GM21447 (cell line): ENCODE results near the gene H2AZ1.
A peak's percentile ranks its signal among the peaks of the same experiment; 100 is the strongest.

Experiments used
- ATAC-seq: cut with Tn5 transposase; IDR thresholded peaks from one replicate; pipeline ENCODE4 v1.9.1; 2021; ENCODE audit not compliant: unreplicated experiment

The H2AZ1 gene

DNA sequence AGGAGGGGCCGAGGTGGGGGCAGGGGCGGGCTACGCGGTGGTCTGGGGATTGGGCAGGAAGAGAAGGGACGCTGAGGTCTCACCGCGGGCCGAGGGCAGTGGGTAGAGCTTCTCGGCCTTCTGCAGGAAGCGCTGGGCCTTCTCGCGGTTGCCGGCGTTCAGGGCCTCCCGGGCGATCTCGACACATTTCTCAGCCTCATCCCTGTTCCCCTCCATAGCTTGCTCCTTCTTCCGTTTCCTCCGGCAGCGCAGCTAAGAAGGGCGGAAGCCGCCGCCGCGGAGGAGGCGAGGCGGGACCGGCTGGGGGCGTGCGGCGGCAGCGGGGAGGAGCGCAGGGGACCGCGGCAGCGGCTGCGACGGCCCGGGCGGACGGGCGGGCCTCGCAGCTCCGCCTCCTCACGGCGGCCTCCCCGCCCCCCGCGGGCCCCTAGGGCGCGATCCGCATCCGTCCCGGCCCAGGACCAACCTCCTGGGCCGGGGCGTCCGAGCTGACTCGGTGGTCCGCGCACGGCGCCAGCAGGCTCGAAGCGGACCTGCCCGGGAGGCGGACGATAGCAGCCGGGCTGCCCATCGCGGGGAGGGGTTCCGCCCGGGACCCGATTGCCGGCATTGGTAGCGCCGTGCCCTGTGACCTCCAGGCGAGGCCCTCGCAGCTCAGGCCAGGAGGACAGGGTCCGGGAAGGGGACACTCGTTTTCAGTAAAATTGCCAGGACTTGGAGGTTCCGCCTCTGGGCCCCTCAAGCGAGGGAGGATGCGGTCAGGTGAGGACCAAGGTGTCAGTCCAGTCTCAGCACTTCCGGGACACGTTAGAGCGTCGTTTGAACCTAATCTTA, 3.5 kb downstream of the H2AZ1 start, which contains the start of gene DNAJB14:
Gene DNAJB14 (minus strand): TSS at position 263 of the 834 bp plus-strand sequence. CDS start 47 bp downstream, at position 216.
- ATAC-seq, result peak; percentile 32

DNA sequence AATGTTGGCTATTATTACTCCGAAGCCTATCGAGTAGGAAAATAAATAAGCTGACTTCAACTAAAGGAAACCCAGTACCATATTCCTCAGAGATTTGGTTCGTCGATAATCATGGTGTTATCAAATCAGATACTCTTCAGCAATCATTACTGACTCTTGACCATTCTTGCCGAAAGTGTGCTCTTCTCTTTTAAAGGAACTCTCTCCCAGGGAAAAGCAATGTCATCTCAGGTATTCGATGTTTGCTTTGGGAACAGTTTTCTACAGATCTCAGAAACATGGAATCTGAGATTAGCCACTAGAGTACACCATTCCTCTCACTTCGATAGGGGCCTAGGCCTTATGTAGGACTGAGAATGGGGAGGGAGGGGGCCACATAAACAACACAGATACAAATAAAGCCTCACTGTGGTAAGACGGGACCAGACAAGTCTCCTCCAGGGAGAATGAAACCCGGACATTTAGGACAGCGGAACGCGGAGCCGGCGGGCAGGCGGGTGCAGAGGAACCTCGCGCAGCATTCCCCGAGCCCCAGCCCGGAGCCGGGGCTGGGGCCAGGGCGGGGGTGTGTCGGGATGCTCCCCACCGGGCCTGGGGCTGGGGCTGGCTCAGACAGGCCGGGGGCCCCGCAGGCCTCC, 4.2 kb downstream of the H2AZ1 start:
- ATAC-seq, result peak; percentile 3

DNA sequence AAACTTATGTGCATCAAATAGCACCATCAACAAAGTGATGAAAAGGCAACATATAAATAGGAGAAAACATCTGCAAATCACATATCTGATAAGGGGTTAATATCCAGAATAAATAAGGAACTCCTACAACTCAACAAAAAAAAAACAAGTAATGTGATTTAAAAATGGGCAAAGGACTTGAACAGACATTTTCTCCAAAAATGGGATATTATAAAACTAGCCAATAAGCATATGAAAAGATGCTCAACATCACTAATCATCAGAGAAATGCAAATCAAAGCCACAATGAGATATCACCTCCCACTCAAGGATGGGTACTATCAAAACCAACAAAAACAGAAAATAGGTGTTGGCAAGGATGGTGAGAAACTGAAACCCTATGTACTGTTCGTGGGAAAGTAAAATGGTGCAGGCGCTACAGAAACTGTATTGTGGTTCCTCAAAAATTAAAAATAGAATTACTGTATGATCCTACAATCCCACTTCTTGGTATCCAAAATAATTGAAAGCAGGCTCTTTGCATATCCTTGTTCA, 6.1 kb downstream of the H2AZ1 start:
- no peak for ATAC-seq

DNA sequence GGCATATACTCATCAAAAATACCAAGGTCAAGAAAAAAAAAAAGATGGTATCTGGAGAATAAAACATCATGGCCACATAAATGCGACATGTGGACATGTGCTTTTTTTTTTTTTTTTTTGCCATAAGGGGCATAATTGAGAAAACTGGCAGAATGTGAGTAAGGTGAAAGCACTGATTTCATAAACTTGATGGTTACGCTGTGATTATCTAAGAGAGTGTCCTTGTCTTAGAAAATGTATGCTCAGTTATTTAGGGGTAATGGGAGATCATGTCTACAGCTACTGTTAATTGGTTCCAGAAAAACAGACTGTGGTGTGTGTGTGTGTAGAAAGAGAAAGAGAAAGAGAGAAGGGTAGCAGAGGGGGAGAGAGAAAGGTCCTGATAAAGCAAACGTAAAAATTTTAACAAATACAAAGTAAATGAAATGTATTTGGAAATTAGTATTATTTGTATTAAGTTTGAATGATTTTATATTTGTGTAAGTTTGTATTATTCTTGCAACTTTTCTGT, 11.8 kb downstream of the H2AZ1 start:
- ATAC-seq, result no peak

DNA sequence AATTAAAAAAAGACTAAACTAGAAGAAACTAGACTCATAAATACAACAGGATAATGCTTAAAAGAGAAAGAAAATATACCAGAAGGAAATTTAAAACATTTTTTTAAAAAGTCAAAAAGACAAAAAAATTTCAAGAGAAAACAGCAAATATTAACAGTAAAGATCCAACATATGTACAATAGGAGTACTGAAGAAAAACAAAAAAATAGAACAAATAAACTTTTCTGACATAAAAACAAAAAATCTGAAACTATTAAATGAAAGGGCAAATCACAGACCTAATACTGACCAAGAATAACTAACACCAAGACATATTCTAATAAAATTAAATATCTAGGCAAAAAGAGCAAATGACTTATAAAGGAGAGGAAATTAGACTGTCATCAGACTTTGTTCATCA, 15.2 kb downstream of the H2AZ1 start:
- no peak for ATAC-seq

DNA sequence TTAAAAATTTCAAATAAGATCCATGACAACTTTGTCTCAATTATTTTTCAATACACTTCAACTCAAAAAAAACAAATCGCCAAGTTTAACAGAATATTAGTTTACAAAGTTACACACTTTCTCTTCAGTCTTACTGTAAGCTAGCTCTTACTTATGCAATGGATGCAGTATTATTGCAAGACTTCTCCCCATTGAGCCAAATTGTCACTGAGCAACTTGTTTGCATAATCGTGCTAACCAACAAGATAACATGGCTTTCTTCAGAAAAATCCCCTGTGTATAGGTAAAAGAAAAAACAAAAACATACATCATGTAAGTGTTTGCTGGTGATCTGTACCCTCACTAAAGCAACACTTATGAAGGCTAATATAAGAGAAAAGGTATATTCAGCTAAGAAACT, 22.5 kb downstream of the H2AZ1 start:
- ATAC-seq, result no peak

DNA sequence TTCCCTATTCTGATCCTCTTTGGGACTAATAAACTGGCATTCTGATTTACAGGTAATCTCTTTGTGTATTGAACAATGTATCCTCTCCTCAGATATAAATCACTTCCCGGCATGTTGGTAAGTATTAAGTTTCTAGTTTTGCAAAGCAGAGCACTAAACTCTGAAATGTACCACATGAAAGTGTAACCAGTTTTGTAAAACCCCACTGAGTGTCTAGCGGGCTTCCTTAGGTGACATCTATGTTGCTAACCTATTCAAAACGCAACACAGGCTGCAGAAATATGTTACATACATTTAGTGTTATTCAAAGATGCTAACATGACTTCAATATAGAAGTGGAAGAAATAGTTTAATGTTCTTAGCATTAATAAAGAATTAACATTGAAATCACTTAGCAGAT, 28.9 kb downstream of the H2AZ1 start:
- no peak for ATAC-seq

DNA sequence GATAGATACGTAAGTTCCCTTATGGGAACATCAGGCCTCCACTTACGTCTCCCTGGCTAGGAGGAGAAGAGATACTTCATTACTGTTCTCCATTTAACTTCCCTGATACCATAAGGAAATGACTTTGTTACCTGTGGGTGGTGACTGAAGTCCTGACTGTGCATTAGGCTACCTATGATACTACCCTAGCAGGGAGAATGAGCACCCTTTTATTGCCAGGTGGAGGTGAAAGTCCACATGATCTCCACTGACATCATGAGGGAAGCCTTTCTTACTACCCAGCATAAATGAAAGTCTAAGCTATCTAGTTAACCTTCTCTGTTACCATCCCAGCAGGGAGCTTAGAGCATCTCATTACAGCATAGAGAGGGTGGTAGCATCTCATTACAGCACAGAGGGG, 31.4 kb downstream of the H2AZ1 start:
- ATAC-seq, result no peak

DNA sequence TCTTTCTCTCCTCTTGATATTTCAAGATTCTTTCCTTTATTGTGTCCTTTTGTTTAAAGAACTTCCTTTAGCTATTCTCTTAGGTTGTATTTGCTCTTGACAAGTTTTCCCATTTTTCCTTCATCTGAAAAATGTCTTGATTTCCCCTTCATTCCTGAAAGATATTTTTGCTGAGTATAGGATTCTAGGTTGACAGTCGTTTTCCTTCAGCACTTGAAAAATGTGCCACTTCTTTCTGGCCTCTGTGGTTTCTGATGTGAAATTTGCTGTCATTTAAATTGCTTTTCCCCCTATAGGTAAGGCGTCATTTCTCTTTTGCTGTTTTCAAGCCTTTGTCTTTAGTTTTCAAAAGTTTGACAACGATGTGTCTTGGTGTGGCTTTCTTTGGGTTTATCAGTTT, 32.5 kb downstream of the H2AZ1 start:
- no peak for ATAC-seq

DNA sequence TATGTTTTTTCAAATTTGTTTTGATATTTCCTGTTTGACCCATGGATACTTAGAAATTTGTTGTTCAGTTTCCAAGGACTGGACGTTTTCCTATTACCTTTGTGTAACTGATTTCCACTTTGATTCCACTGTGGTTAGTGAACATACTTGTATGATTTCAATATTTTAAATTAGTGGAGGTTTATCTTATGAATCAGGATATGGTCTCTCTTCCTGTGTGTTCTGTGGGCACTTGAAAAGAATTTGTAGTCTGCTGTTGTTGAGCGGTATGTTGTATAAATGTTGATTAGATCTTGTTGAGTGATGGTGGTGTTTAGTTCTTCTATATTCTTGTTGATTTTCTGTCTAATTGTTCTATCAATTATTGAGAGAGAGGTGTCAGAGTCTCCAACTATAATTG, 34.6 kb downstream of the H2AZ1 start:
- no peak for ATAC-seq
